GM23248 (cell line): ENCODE measurements around the gene NKAIN4. TPM values are rescaled to one million over a fixed set of nuclear protein-coding genes. Genes with fewer than 3 reads are reported as not detected.
A peak's percentile ranks its signal among the peaks of the same experiment; 100 is the strongest.

Source experiments
- DNase-seq: peaks from one replicate; pipeline ENCODE4 v3.0.0-alpha.2; 2015
- H2AFZ ChIP-seq: fragments of 200-600 bp; sonication (generic); 2 replicates; pipeline ENCODE4 v1.6.1; 2016; ENCODE audit warnings: antibody characterized with exemption
- H3F3A ChIP-seq: fragments of 200-600 bp; sonication (generic); 2 replicates; pipeline ENCODE4 v1.6.1; 2016; ENCODE audit warnings: mild to moderate bottlenecking, antibody characterized with exemption, mixed run types; ENCODE audit not compliant: insufficient read depth
- H3K27ac ChIP-seq: fragments of 200-600 bp; sonication (generic); 2 replicates; pipeline ENCODE4 v1.5.1; 2016; ENCODE audit warnings: mild to moderate bottlenecking
- H3K27me3 ChIP-seq: fragments of 200-600 bp; sonication (generic); replicated peaks from 2 replicates; pipeline ENCODE4 v1.6.1; 2016; ENCODE audit warnings: mild to moderate bottlenecking; ENCODE audit not compliant: insufficient read depth
- H3K36me3 ChIP-seq: fragments of 200-600 bp; sonication (generic); 2 replicates; pipeline ENCODE4 v1.6.1; 2016; ENCODE audit warnings: low read depth, mild to moderate bottlenecking
- H3K4me1 ChIP-seq: fragments of 200-600 bp; sonication (generic); 2 replicates; pipeline ENCODE4 v1.6.1; 2016; ENCODE audit warnings: mild to moderate bottlenecking; ENCODE audit not compliant: insufficient read depth
- H3K4me2 ChIP-seq: fragments of 200-600 bp; sonication (generic); one replicate; pipeline ENCODE4 v1.6.1; 2016; ENCODE audit warnings: mild to moderate bottlenecking; ENCODE audit not compliant: unreplicated experiment
- H3K4me3 ChIP-seq: fragments of 200-600 bp; sonication (generic); 2 replicates; pipeline ENCODE4 v1.5.1; 2016; ENCODE audit warnings: mild to moderate bottlenecking
- H3K79me2 ChIP-seq: fragments of 200-600 bp; sonication (generic); 2 replicates; pipeline ENCODE4 v1.6.1; 2016; ENCODE audit warnings: mild to moderate bottlenecking; ENCODE audit not compliant: insufficient read depth
- H3K9ac ChIP-seq: fragments of 200-600 bp; sonication (generic); 2 replicates; pipeline ENCODE4 v1.6.1; 2016; ENCODE audit warnings: mild to moderate bottlenecking
- H3K9me2 ChIP-seq: fragments of 200-600 bp; sonication (generic); 2 replicates; pipeline ENCODE4 v1.6.1; 2016; ENCODE audit warnings: mixed run types, mild to moderate bottlenecking, moderate library complexity; ENCODE audit not compliant: insufficient read depth
- H3K9me3 ChIP-seq: fragments of 200-600 bp; sonication (generic); one replicate; pipeline ENCODE4 v1.6.1; 2017; ENCODE audit warnings: low read depth
- H4K20me1 ChIP-seq: fragments of 200-600 bp; sonication (generic); 2 replicates; pipeline ENCODE4 v1.6.0; 2016; ENCODE audit not compliant: insufficient read depth
- EZH2 ChIP-seq: fragments of 200-600 bp; sonication (generic); IDR thresholded peaks from 2 replicates; pipeline ENCODE4 v1.6.1; 2018; ENCODE audit warnings: antibody characterized with exemption, mild to moderate bottlenecking; ENCODE audit not compliant: insufficient read depth, poor library complexity, severe bottlenecking
- EZH2phosphoT487 ChIP-seq: fragments of 200-600 bp; sonication (generic); IDR thresholded peaks from 2 replicates; pipeline ENCODE4 v1.6.1; 2018; ENCODE audit warnings: antibody characterized with exemption, moderate library complexity, mild to moderate bottlenecking, low read depth; ENCODE audit not compliant: insufficient read depth
- WGBS, 2 experiments: methylation state at CpG; one replicate each; pipeline ENCODE4 v1.1.6; 2015 to 2017; ENCODE audit warnings: low lambda C conversion rate in 2 of 2, low coverage in 1 of 2; ENCODE audit errors: missing lambda C conversion rate in 2 of 2; 5-methylcytosine and 5-hydroxymethylcytosine counted together
- in situ Hi-C: fragments of 300-500 bp; cut with MboI; formaldehyde crosslinking; loops from 2 replicates; pipeline ENCODE4 v1.15.0; 2020
- polyA plus RNA-seq: library from polyadenylated mRNA; unstranded; fragments of >200 nt; fragmentation: Nextera tagmentation; extraction: Ambion mirVana; gene quantifications from 2 replicates; pipeline ENCODE4 v1.2.1, GENCODE V29; 2016
- total RNA-seq: library from RNA; depleted of rRNA; stranded (reverse); fragments of >200 nt; shearing (Covaris generic); gene quantifications from 2 replicates; pipeline ENCODE4 v1.2.3, GENCODE V29; 2014

NKAIN4 gene
- total and polyA plus RNA-seq, 2 experiments from 2014 or later = not detected

DNA sequence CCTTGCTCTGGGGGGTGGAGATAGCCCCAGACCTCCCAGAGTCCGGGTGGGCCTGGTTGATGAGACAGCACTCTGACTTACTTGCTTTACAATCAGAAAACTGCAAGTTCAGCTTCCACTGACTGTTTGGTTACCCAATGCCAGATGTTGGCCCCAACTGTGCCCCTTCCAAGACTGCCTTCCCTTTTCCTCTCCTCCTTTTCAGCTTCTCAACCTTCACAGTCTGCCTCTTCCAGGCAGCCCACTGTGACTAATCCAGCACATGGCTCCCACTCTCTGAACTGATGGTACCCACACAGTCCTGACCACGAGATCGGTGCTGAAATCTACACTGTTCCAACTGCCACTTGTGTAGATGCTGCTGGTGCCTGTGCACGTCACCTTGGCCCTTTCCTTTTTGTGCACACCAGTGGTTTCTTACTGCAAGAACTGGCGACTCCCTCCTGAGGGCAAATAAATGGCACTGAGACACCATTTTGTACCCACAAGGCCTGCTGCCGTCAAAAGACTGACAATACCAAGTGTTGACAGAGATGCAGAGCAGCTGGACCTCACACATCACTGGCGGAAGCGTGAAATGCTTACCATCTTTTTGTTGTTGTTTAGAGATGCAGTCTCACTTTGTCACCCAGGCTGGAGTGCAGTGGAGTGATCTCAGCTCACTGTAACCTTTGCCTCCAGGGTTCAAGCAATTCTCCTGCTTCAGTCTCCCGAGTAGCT, 16.5 kb upstream of the NKAIN4 start:
- Histone ChIP-seq H3K36me3 (no peaks in the 10 kb centered on the region), H3K9ac (no peak overlapping the region), H3K27me3 (no peaks in the 10 kb centered on the region), H3K9me2 (no peaks in the 10 kb centered on the region), H3K4me2 (no peak overlapping the region), H3K79me2 (peaks cover 48% of the 10 kb centered on the region), H3K9me3 (no peaks in the 10 kb centered on the region), H4K20me1 (no peaks in the 10 kb centered on the region; the same call in 1 of the 2 replicates), H3K4me1 (peaks cover 13% of the 10 kb centered on the region), H3F3A (no peaks in the 10 kb centered on the region), H2AFZ (no peak overlapping the region), H3K4me3 (no peak overlapping the region), H3K27ac (no peak overlapping the region)
- TF ChIP-seq EZH2phosphoT487 (no peak), EZH2 (no peak)
- no peak for DNase-seq
- in situ Hi-C loops = no loop called here
- 78 to 80% methylated on average over 9 of the region's 9 CpGs for WGBS, 2 experiments

DNA sequence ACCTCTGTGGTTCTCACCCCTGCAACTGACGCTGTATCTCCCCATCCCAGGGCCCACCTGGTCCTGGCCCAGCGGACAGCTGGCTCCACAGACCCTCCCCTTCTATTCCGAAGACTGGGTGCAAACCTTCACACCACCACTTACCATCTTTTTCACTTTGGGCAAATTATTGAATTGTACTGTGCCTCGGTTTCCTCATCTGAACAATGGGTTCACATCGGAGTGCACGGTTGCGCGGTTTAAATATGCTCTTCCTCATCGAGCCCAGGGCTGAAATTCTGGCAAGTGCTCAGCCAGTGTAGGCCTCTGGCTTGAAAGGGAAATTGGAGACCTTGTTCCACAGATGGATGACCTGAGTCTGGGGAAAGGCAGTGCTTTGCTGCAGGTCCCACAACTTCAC, 15.5 kb upstream of the NKAIN4 start:
- no peak overlapping the region for H3K4me2 ChIP-seq
- in situ Hi-C loops = no loop called here

DNA sequence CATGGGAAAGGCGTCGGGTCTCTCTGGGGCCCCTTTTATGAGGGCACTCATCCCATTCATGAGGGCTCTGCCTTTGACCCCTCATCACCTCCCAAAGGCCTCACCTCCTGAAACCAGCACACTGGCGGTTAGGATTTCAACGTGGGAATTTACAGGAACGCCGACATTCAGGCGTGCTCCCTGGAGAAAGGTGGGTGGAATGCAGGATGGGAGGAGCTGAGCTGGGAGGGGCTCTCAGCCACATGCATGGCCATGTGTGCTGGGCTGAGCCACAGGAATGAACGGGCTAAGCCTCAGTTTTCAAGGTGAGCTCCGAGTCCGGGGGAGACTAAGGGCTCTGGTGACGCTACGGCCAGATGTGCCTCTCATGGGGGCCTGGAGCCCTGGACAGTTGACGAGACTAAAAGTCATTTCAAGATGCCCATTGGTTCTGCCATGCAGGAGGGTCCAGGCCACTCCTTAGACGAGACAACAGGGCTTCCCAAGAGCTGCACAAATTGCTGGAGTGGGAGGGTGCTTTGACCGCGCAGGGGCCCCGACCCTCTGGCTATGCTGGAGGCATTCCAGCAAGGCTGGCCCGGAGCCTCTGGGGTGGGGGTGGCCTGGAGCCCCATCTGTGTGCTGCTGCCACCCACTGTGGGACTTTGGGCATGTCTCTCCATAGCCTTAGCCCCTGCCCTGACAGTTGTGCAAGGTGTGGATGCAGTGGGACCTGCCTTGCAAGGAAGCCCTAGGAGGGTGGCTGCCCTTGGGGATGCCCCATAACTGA, 14.6 kb upstream of the NKAIN4 start:
- Histone ChIP-seq H3K4me1 (peaks cover 5% of the 10 kb centered on the region; the same call in 1 of the 2 replicates), H3K36me3 (no peaks in the 10 kb centered on the region), H2AFZ (no peak overlapping the region), H3K4me2 (no peak overlapping the region), H3K79me2 (peaks cover 29% of the 10 kb centered on the region), H3K9me2 (no peaks in the 10 kb centered on the region), H3K27me3 (peaks cover 8% of the 10 kb centered on the region; the same call in 1 of the 2 replicates), H3K27ac (no peak overlapping the region), H4K20me1 (no peaks in the 10 kb centered on the region), H3K4me3 (no peak overlapping the region), H3K9ac (no peak overlapping the region), H3K9me3 (no peaks in the 10 kb centered on the region), H3F3A (no peaks in the 10 kb centered on the region)
- DNase-seq = peak; percentile 34
- TF ChIP-seq EZH2phosphoT487 = no peak
- no peak for TF ChIP-seq EZH2
- in situ Hi-C loops = no loop called here
- WGBS, 2 experiments = 20 to 22% methylated on average over 17 to 18 of the region's 18 CpGs

More for the DNA sequence above, 15.5 kb upstream of the NKAIN4 start:
- WGBS, 2 experiments = 79 to 88% methylated on average over 9 of the region's 9 CpGs
- Histone ChIP-seq H3K9me2 (no peaks in the 10 kb centered on the region), H3K79me2 (peaks cover 38% of the 10 kb centered on the region), H3K9ac (no peak overlapping the region), H3K27me3 (peaks cover 3% of the 10 kb centered on the region; the same call in 1 of the 2 replicates), H3K36me3 (no peaks in the 10 kb centered on the region), H3K4me3 (no peak overlapping the region), H3K4me1 (peaks cover 11% of the 10 kb centered on the region), H2AFZ (no peak overlapping the region), H3K9me3 (no peaks in the 10 kb centered on the region), H4K20me1 (no peaks in the 10 kb centered on the region; the same call in 1 of the 2 replicates), H3K27ac (no peak overlapping the region), H3F3A (no peaks in the 10 kb centered on the region)
- TF ChIP-seq EZH2 (no peak), EZH2phosphoT487 (no peak)
- DNase-seq = no peak

DNA sequence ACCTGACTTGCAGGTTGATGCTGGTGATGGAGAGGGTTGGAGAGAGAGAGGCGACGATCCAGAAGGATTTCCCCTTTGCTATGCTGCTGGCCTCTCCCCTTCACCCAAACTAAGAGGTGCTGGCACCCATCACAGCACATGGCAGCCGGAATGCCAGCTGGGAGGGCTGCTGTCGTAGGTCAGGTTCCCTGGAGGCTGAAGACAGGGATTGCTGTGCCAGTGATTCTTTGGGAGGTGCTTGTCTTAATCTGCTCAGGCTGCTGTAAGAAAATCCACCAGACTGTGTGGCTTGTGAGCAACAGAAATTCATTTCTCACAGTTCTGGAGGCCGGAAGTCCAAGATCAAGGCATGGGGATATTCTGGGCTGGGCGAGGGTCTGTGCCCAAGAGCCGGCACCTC, 14.0 kb upstream of the NKAIN4 start:
- Histone ChIP-seq H3K27me3 (peaks cover 8% of the 10 kb centered on the region; the same call in 1 of the 2 replicates), H3K36me3 (no peaks in the 10 kb centered on the region), H3K27ac (no peak overlapping the region), H3F3A (no peaks in the 10 kb centered on the region), H3K9me3 (no peaks in the 10 kb centered on the region), H3K4me3 (no peak overlapping the region), H3K4me2 (no peak overlapping the region), H3K9ac (no peak overlapping the region), H2AFZ (no peak overlapping the region), H3K79me2 (peaks cover 23% of the 10 kb centered on the region), H3K9me2 (no peaks in the 10 kb centered on the region), H4K20me1 (no peaks in the 10 kb centered on the region), H3K4me1 (peaks cover 5% of the 10 kb centered on the region; the same call in 1 of the 2 replicates)
- in situ Hi-C loops = no loop called here
- peak; percentile 30 for DNase-seq
- no peak for TF ChIP-seq EZH2
- TF ChIP-seq EZH2phosphoT487 = no peak
- 31 to 35% methylated on average over 5 to 7 of the region's 7 CpGs for WGBS, 2 experiments
